UCSD-AML1 (cell line): Measurements from ENCODE around the gene BORCS5.

Experiments used
- DNase-seq: peaks from one replicate; lab custom pipeline; 2025; ENCODE audit not compliant: unreplicated experiment; lab: John Stamatoyannopoulos, UW

BORCS5 gene

DNA sequence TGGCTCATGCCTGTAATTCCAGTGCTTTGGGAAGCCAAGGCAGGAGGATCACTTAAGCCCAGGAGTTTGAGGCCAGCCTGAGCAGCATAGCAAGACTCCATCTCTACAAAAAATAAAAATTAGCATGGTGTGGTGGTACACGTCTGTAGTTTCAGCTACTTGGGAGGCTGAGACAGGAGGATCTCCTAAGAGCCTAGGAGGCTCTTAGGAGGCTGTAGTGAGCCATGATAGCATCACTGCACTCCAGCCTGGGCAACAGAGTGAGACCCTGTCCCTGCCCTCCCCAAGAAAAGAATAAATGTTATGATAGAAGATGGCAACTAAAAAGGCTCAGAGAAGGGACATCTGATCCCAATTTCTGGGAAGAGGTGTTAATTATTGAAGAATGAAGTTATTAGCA, 3.6 kb upstream of the BORCS5 start:
- DNase-seq = no peak

DNA sequence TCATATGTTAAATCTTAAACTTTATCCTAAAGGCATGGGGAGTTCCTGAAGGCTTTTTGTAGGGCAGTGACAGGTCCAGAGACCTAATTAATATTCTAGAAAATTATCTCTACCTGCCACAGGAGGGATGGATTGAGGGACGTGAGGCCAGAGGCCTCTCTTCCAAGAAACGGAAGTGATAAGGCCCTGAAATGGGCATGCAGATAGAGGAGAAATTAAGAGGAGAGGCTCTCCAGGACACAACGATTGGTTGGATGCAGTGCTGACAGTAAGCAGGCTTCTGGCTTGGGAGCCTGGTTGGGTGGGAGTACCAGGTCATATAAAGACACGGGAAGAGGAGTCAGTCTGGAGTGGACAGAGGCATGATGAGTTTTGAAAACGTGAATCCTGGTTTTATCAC, 3.1 kb upstream of the BORCS5 start:
- no peak for DNase-seq

- no peak for DNase-seq
Measured at GRCh38 chr12:12356467-12356895, 397 bp upstream of the BORCS5 start.

- no peak for DNase-seq
Measured at GRCh38 chr12:12357719-12358461, 1.0 kb downstream of the BORCS5 start.

GRCh38 chr12:12358528-12358927, 1.6 kb downstream of the BORCS5 start:
- no peak for DNase-seq

DNA sequence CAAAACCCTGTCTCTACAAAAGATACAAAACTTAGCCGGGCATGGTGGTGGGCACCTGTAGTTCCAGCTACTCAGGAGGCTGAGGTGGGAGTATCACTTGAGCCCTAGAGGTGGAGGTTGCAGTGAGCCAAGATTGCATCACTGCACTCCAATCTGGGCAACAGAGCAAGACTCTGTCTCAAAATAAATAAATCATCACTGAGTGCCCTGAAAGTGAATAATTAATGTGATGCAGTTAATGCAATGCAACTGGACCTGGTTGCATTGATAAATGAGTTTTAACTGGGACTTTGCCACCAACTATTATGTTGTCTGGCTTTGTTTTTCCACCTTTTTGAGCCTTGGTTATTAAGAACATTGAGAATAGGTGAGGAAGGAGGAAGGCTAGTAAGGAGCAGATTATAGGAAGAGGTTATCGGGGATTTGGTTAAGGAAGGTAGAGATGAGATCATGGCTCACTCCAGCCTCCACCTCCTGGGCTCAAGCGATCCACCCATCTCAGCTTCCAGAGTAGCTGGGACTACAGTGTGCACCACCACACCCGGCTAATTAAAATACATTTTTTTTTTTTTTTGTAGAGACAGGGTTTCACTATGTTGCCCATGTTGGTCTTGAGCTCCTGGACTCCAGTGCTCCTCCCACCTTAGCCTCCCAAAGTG, 8.0 kb downstream of the BORCS5 start:
- no peak for DNase-seq

DNA sequence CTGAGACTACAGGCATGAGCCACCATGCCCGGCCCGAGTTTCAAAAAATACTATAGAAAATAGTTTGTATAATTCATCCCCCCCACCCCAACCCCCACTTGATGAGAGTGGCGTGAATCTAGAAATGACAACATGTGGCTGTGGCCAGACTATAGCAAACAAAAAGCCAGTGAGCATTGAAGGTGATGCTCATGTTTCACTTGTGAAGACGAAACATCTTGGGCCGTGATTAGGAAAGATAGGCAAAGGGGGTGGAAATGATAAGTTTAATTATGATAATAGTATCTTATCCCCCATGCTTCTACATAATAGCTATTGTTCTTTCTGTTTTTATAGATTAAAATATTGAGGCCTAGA, 8.5 kb downstream of the BORCS5 start:
- DNase-seq = no peak

GRCh38 chr12:12365931-12366431, 9.1 kb downstream of the BORCS5 start:
- no peak for DNase-seq

DNA sequence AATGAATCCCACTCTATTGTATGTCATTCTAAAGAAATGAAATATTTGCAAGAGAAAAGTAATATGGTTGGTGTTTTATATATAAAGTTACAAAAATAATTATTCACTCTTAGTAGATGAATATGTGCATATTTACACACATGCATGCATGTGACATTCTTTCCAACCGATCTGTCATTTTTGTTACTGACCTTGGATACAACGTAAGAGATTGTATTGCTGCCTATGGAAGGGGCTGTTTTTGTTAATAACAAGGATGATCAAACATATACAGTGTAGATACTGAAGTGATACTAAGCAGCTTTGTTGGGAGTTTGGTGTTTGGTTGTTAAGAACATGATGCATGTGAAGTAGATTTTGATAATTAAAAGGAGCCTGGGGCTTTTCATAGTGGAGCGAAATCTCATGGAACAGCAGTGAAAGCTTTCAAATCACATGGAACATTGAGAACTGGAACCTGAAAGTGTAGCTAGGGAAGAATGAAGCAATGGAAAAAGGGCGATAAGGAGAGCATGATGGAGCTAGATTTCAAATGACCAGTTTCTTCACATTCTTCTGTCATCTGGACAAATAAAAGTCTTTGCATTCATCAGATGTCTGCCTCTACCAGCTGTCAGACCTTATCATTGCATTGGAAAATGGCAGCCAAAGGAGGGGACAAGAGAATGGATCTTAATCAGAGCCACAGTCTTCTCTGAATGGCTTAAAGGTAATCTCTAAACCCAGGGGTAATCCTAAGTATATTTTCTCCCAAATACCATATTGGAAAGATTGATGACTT, 10.0 kb downstream of the BORCS5 start:
- no peak for DNase-seq

- no peak for DNase-seq
Measured at GRCh38 chr12:12367482-12367998, 10.7 kb downstream of the BORCS5 start.

- DNase-seq = no peak
Measured at GRCh38 chr12:12372946-12373722, 16.3 kb downstream of the BORCS5 start.

DNA sequence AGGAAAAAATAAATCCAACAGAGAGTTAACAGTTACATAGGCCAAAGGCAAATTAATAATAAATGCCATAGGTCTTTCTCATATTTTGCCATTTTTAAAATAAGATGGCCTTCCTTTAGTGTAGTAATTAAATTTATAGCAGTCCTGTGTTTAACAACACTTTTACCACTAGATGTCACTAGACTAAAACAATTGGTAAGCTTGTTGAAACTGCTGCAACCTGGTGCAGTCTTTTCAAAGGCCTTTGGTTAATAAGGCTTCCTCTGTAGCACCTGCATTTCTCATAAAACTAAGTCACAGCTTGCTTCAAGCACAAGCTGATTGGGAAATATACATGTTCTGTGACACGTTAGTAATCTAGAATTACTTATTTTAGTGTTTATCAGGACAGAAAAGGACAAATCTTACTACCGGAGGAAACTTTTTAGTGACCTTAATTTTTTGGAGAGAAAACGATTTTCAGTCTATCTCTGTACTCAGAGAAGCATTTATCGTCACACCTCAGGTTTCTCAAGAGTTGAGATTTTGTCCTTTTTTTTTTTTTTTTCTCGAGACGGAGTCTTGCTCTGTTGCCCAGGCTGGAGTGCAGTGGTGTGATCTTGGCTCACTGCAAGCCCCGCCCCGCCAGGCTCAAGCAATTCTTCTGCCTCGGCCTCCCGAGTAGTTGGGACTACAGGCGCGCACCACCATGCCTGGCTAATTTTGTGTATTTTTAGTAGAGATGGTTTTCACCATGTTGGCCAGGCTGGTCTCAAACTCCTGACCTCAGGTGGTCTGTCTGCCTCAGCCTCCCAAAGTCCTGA, 20.0 kb downstream of the BORCS5 start:
- no peak for DNase-seq

GRCh38 chr12:12378616-12379015, 21.7 kb downstream of the BORCS5 start:
- DNase-seq = no peak

DNA sequence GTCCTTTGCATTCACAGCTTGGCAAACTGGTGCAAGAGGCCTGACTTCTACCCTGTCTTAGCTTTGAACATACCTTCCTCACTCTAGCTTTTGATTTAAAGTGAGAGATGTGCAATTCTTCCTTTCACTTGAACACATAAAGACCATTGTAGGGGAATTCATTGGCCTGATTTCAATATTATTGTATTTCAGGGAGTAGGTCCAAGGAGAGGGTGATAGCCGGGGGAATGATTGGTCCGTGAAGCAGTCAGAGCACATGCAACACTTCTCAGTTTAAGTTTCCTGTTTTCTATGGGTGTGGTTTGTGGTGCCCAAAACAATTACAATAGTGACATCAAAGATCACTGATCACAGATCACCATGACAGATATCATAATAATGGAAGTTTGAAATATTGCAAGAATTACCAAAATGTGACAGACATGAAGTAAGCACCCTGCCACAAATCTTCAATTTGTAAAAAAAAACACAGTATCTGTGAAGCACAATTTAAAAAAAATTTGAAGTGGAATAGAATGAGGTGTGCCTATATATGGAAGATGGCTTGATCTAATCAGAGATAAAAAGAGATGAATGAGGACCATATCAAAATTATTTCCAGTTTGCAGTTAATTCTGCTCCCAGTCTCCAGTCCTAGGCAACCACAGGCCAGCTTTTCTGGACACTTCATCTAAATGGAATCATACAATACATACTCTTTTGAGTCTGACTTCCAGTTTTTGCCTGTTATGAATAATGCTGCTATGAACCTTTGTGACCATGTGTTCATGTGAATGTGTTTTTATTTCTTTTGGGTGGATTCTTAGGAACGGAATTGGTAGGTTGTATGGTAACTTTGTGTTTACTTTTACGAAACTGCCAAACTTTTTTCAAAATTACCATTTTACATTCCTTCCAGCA, 23.2 kb downstream of the BORCS5 start:
- DNase-seq = no peak

DNA sequence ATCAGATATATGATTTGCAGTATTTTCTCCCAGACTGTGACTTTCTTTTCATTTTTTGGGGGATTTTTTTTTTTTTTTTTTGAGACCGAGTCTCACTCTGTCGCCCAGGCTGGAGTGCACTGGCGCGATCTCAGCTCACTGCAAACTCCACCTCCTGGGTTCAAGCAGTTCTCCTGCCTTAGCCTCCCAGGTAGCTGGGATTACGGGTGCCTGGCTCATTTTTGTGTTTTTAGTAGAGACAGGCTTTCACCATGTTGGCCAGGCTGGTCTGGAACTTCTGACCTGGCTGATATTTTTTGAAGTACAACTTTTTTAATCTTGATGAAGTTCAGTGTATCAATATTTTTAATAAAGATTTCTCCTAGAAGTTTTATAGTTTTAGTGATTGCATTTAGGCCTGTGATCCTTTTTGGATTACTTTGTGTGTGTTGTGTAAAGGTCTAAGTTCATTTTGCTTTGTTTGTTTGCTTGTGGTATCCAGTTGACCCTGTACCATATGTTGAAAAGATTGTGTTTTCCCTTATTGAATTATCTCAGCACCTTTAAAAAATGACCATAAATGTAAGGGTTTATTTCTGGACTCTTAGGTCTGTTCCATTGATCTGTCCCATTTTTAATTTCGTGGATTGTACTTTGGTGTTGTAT, 24.2 kb downstream of the BORCS5 start:
- DNase-seq = no peak

GRCh38 chr12:12381982-12382381, 25.1 kb downstream of the BORCS5 start:
- DNase-seq = no peak

DNA sequence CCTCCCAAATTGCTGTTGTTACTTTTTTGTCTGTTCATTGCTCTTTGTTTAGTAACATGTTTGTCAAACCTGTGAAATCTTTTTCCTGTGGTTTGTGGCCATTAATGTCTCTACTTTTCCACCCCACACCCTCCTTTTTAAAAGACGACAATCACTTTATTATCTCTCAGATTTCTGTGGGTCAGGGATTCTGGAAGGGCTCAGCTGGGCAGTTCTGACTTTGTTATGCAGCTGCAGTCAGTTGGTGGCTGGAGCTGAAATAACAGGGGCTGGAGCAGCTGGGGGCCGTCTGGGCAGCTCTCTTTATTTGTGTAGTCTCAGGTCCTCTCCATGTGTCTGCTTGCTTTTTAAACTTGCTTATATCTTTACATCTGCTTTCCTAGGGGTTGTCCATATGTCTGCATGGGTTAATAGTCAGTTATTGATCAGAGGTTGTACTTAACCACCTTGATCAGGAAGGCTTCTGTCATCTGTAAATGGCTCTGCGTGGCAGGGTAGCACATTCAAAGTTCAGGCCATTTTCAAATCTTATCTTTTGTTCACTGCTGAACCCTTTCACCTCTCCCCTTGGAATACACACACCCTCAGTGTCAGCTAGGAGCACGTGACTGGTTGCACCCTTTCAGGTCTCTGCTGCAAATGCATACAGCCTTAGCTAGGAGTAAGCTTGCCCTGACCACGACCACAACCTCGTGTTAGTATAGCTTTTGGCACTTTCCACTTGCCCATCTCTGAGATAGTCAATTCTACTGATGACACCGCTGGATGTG, 27.9 kb downstream of the BORCS5 start:
- DNase-seq = no peak

DNA sequence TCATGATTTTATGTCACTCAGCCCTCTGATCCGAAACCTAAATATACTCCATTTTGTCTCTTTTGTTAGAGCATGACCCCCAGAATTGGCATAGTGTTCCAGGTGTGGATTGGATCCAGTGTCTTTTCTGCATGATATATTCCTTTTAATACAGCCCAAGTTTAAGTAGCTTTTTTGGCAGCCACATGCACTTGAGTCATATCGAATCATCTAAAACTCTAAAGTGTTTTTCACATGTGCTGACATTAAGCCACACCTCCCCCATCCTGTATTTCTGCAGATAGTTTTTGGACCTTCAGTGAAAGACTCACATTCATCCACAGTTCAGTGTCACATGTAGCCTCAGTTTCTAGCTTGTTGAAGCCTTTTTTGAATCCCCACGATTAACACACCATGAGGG, 30.6 kb downstream of the BORCS5 start:
- DNase-seq = no peak
